ENCODE measurements around the gene NUP58. TPM values are rescaled to one million over a fixed set of nuclear protein-coding genes. Genes with fewer than 3 reads are reported as not detected.

NUP58 gene
- total and polyA plus RNA-seq, 9 donors = 15.3 to 57.0 (median 42.9) TPM

DNA sequence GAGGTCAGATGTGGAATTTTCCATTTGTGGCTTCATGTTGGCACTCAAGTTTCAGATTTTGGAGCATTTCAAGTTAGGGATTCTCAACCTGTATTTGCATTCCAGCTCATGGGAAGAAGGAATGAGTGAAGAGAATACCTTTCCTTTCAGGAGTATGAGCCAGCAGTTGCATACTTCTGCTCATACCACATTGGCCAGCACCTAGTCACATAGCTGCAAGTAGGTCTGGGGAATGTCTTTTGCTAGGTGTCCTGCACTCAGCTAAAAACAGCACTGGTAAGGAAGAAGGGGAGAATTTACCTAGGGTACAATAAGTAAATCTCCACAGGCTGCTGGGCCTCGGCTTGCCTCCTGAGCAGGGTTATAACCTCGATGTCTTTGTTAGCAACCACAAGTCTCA lies 45.7 kb downstream of the NUP58 start:
- WGBS, 3 donors = 74 to 90% (median 80%) methylated on average over 2 of the region's 2 CpGs
- Histone ChIP-seq H3K4me3 (no peak overlapping the region), H3K27ac (no peak overlapping the region), H3K4me1 (ENCODE audit: insufficient read depth) (no peaks in the 10 kb centered on the region), H3K27me3 (no peaks in the 10 kb centered on the region), H3K36me3 (no peaks in the 10 kb centered on the region), H3K9me3 (no peaks in the 10 kb centered on the region)
- DNase-seq = no peak
- TF ChIP-seq EP300 (IDR thresholded peaks at IDR 0.05) (no peak), POLR2A (IDR thresholded peaks at IDR 0.05) (no peak)
- TF ChIP-seq, protein P1, sequence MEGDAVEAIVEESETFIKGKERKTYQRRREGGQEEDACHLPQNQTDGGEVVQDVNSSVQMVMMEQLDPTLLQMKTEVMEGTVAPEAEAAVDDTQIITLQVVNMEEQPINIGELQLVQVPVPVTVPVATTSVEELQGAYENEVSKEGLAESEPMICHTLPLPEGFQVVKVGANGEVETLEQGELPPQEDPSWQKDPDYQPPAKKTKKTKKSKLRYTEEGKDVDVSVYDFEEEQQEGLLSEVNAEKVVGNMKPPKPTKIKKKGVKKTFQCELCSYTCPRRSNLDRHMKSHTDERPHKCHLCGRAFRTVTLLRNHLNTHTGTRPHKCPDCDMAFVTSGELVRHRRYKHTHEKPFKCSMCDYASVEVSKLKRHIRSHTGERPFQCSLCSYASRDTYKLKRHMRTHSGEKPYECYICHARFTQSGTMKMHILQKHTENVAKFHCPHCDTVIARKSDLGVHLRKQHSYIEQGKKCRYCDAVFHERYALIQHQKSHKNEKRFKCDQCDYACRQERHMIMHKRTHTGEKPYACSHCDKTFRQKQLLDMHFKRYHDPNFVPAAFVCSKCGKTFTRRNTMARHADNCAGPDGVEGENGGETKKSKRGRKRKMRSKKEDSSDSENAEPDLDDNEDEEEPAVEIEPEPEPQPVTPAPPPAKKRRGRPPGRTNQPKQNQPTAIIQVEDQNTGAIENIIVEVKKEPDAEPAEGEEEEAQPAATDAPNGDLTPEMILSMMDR (IDR thresholded peaks at IDR 0.05) = no peak
- intact Hi-C loops (cut with DNase I) = no loop called here

DNA sequence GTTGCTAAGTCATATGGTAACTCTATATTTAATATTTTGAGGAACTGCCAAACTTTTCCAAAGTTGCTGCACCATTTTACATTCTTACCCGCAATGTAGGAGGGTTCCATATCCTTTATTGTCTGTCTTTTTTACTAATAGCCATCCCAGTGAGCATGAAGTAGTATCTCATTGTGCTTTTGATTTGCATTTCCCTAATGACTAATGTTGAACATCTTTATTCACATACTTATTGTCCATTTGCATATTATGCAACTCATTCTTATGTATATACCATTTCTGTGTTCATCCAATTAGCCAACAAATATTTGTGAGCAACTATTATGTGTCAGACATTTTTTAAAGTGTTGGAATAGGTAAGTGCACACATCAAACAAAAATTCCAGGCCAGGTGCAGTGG lies 50.0 kb downstream of the NUP58 start:
- DNase-seq = no peak
- Histone ChIP-seq H3K36me3 (no peaks in the 10 kb centered on the region), H3K4me3 (no peak overlapping the region), H3K27me3 (no peaks in the 10 kb centered on the region), H3K27ac (no peak overlapping the region), H3K9me3 (no peaks in the 10 kb centered on the region), H3K4me1 (ENCODE audit: insufficient read depth) (no peaks in the 10 kb centered on the region)
- 96 to 98% (median 98%) methylated on average over 1 of the region's 1 CpG for WGBS, 3 donors
- intact Hi-C loops (cut with DNase I) = no loop called here
- TF ChIP-seq EP300 (IDR thresholded peaks at IDR 0.05) = no peak
- no peak for TF ChIP-seq POLR2A (IDR thresholded peaks at IDR 0.05)
- TF ChIP-seq, protein P1 (IDR thresholded peaks at IDR 0.05) = no peak

DNA sequence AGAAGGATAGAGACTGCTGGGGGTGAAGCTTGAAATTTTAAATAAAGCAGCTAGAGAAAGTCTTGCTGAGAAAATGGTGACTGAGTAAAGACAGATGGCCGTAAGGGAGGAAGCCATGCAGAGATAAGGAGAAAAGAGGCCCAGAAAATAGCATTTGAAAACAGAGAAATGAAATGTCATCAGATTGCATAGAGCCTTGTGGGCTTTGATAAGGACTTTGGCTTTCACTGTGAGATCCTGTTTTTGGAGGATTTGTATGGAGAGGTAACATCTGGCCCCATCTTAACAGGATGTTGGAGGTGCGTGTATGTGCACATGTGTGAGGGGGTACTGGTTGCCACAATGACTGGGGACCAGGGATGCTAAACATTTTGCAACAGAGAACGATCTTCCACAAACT lies 50.8 kb downstream of the NUP58 start:
- Histone ChIP-seq H3K4me1 (ENCODE audit: insufficient read depth) (no peaks in the 10 kb centered on the region), H3K27ac (no peak overlapping the region), H3K4me3 (no peak overlapping the region), H3K27me3 (no peaks in the 10 kb centered on the region), H3K9me3 (no peaks in the 10 kb centered on the region), H3K36me3 (no peaks in the 10 kb centered on the region)
- no peak for TF ChIP-seq POLR2A (IDR thresholded peaks at IDR 0.05)
- TF ChIP-seq EP300 (IDR thresholded peaks at IDR 0.05) = no peak
- TF ChIP-seq, protein P1 (IDR thresholded peaks at IDR 0.05) = no peak
- no peak for DNase-seq
- 17 to 28% (median 21%) methylated on average over 3 of the region's 3 CpGs for WGBS, 3 donors
- intact Hi-C loops (cut with DNase I) = no loop called here

DNA sequence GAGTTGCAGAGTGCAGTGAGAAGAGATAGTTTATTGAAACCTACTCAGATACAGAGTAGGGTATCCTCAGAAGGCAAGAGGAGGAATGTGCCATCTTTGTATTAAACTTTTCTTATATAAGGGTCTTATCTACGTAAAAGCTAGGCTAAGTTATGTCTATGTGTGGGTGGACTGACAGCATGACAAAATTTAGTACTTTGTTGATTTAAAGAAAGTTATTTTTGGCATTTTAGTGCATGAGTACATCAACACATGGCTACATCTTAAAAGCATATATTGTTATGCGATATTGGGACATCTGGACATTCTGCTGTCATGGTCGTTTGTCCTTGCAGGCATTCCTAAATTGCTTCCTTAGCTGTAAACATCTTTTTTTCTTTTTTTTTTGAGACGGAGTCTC lies 51.4 kb downstream of the NUP58 start:
- H3K36me3 ChIP-seq = no peaks in the 10 kb centered on the region
- no peaks in the 10 kb centered on the region for H3K4me1 ChIP-seq (ENCODE audit: insufficient read depth)
- no peak overlapping the region for H3K4me3 ChIP-seq
- no peaks in the 10 kb centered on the region for H3K27me3 ChIP-seq
- TF ChIP-seq, protein P1 (IDR thresholded peaks at IDR 0.05) = no peak
- TF ChIP-seq POLR2A (IDR thresholded peaks at IDR 0.05) (no peak), EP300 (IDR thresholded peaks at IDR 0.05) (no peak)
- no peak for DNase-seq
- intact Hi-C loops (cut with DNase I) = no loop called here
- H3K9me3 ChIP-seq = no peaks in the 10 kb centered on the region
- no peak overlapping the region for H3K27ac ChIP-seq
- WGBS, 3 donors = 19 to 25% (median 21%) methylated on average over 4 of the region's 4 CpGs

DNA sequence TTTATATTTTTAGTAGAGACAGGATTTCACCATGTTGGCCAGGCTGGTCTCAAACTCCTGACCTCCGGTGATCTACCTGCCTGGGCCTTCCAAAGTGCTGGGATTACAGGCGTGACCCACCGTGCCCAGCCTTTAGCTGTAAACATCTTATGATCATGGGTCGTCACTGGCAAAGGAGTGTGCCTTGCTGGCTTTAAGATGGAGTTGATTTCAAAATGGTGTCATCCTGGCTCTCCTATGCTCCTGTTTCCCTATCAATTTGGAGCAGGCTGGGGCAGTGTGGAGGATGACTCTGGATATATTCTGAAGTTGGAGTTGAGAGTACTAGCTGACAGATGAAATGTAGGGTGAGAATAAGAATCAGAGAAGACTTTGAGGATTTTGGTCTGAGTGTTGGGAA lies 51.9 kb downstream of the NUP58 start:
- Histone ChIP-seq H3K36me3 (no peaks in the 10 kb centered on the region), H3K27ac (no peak overlapping the region), H3K4me3 (no peak overlapping the region), H3K9me3 (no peaks in the 10 kb centered on the region), H3K4me1 (ENCODE audit: insufficient read depth) (no peaks in the 10 kb centered on the region), H3K27me3 (no peaks in the 10 kb centered on the region)
- TF ChIP-seq EP300 (IDR thresholded peaks at IDR 0.05) = no peak
- TF ChIP-seq, protein P1 (IDR thresholded peaks at IDR 0.05) = no peak
- no peak for TF ChIP-seq POLR2A (IDR thresholded peaks at IDR 0.05)
- DNase-seq = no peak
- intact Hi-C loops (cut with DNase I) = no loop called here
- WGBS, 3 donors = 87 to 93% (median 92%) methylated on average over 4 of the region's 4 CpGs
